Measurements from ENCODE around the gene EZH1. TPM values are rescaled to one million over a fixed set of nuclear protein-coding genes. Genes with fewer than 3 reads are reported as not detected.

EZH1 gene
- total RNA-seq = 10 to 100 TPM; 62.5 to 72.4 TPM
- 10 to 100 TPM; 22.4 to 41.7 TPM for polyA plus RNA-seq
- long read RNA-seq, donor 1, partial matches to known transcripts = 27 of 37 reads
- long read RNA-seq, donor 1, other reads (novel, unspliced or antisense) = 8 of 37 reads
- long read RNA-seq, donor 2, full-length matches to known transcripts = 3 of 16 reads
- long read RNA-seq, donor 2, partial matches to known transcripts = 7 of 16 reads
- long read RNA-seq, donor 2, other reads (novel, unspliced or antisense) = 6 of 16 reads

GRCh38 chr17:42744806-42745617 is at the start of gene EZH1:
EZH1 (minus strand) TSS chr17:42745040; CDS start chr17:42728941, 16,099 bp downstream.
- no peaks in the 10 kb centered on the region for H3K36me3 ChIP-seq (ENCODE audit: control insufficient read depth in 1 of 2, insufficient read depth in 2 of 2, low read length in 1 of 2)
- H3K4me1 ChIP-seq (ENCODE audit: control insufficient read depth in 1 of 2, insufficient read depth in 2 of 2, low read length in 2 of 2) = peaks cover 0 to 3% of the 10 kb centered on the region in 2 donors
- peak within 1 kb of the TSS in 1 of 2 donors; percentile 86 for H3K27ac ChIP-seq (ENCODE audit: low read depth in 1 of 2, low read length in 2 of 2)
- H3K27me3 ChIP-seq (ENCODE audit: control insufficient read depth in 1 of 2, insufficient read depth in 2 of 2, low read length in 1 of 2) = no peaks in the 10 kb centered on the region
- ATAC-seq (ENCODE audit: low FRiP score) (peak; percentile 97), DNase-seq (peak; percentile 94 to 96)
- intact Hi-C loops (cut with DNase I) = no loop called here
- H3K9me3 ChIP-seq (ENCODE audit: control insufficient read depth, low read length) = no peaks in the 10 kb centered on the region
- peak within 1 kb of the TSS; percentile 53 to 92 for H3K4me3 ChIP-seq (ENCODE audit: low read length in 2 of 2)
- 5% methylated on average over 50 of the region's 50 CpGs for WGBS, 2 donors

DNA sequence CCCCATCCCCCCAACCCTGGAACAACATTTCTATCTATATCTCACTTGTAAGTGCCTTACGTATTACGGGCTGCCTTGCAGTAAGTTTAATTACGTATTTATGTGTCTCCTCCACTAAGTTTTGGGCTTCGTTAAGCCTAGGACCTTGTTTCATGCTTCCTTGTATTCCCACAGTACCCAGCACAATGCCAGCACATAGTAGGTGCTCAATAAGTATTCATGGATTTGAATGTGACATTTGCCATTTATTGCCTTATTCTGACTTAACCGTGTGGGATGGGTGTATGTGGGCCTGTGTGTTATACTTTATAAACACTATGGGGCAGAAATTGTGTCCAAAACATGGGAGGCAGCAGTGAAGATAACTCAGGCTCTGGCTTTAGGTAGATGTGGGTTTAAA is 47.7 kb upstream of the EZH1 start:
- ATAC-seq (ENCODE audit: low FRiP score) = no peak
- WGBS, 2 donors = 53 to 56% methylated on average over 5 of the region's 5 CpGs
- no peaks in the 10 kb centered on the region for H3K4me1 ChIP-seq (ENCODE audit: control insufficient read depth in 1 of 2, insufficient read depth in 2 of 2, low read length in 2 of 2)
- H3K27ac ChIP-seq (ENCODE audit: low read depth in 1 of 2, low read length in 2 of 2) = no peak overlapping the region
- no peak for DNase-seq
- intact Hi-C loops (cut with DNase I) = no loop called here
- H3K27me3 ChIP-seq (ENCODE audit: control insufficient read depth in 1 of 2, insufficient read depth in 2 of 2, low read length in 1 of 2) = no peaks in the 10 kb centered on the region
- H3K36me3 ChIP-seq (ENCODE audit: control insufficient read depth in 1 of 2, insufficient read depth in 2 of 2, low read length in 1 of 2) = no peaks in the 10 kb centered on the region
- no peaks in the 10 kb centered on the region for H3K9me3 ChIP-seq (ENCODE audit: control insufficient read depth, low read length)
- H3K4me3 ChIP-seq (ENCODE audit: low read length in 2 of 2) = no peak overlapping the region

GRCh38 chr17:42791948-42792347 is 47.1 kb upstream of the EZH1 start:
- ATAC-seq (ENCODE audit: low FRiP score) = no peak
- intact Hi-C loops (cut with DNase I) = no loop called here
- no peak overlapping the region for H3K4me3 ChIP-seq (ENCODE audit: low read length in 2 of 2)
- no peaks in the 10 kb centered on the region for H3K27me3 ChIP-seq (ENCODE audit: control insufficient read depth in 1 of 2, insufficient read depth in 2 of 2, low read length in 1 of 2)
- H3K36me3 ChIP-seq (ENCODE audit: control insufficient read depth in 1 of 2, insufficient read depth in 2 of 2, low read length in 1 of 2) = no peaks in the 10 kb centered on the region
- no peaks in the 10 kb centered on the region for H3K9me3 ChIP-seq (ENCODE audit: control insufficient read depth, low read length)
- DNase-seq = no peak
- H3K4me1 ChIP-seq (ENCODE audit: control insufficient read depth in 1 of 2, insufficient read depth in 2 of 2, low read length in 2 of 2) = no peaks in the 10 kb centered on the region
- H3K27ac ChIP-seq (ENCODE audit: low read depth in 1 of 2, low read length in 2 of 2) = no peak overlapping the region
- 66% methylated on average over 2 of the region's 2 CpGs for WGBS, 2 donors

- 86 to 89% methylated on average over 11 of the region's 11 CpGs for WGBS, 2 donors
- H3K4me1 ChIP-seq (ENCODE audit: control insufficient read depth in 1 of 2, insufficient read depth in 2 of 2, low read length in 2 of 2) = no peaks in the 10 kb centered on the region
- no peaks in the 10 kb centered on the region for H3K27me3 ChIP-seq (ENCODE audit: control insufficient read depth in 1 of 2, insufficient read depth in 2 of 2, low read length in 1 of 2)
- no peak for ATAC-seq (ENCODE audit: low FRiP score)
- H3K4me3 ChIP-seq (ENCODE audit: low read length in 2 of 2) = no peak overlapping the region
- intact Hi-C loops (cut with DNase I) = no loop called here
- no peaks in the 10 kb centered on the region for H3K9me3 ChIP-seq (ENCODE audit: control insufficient read depth, low read length)
- H3K27ac ChIP-seq (ENCODE audit: low read depth in 1 of 2, low read length in 2 of 2) = no peak overlapping the region
- no peak for DNase-seq
- H3K36me3 ChIP-seq (ENCODE audit: control insufficient read depth in 1 of 2, insufficient read depth in 2 of 2, low read length in 1 of 2) = no peaks in the 10 kb centered on the region
Observed at GRCh38 chr17:42787266-42787665, 42.4 kb upstream of the EZH1 start.

GRCh38 chr17:42784811-42785592 is 40.2 kb upstream of the EZH1 start:
- ATAC-seq (ENCODE audit: low FRiP score) = no peak
- no peaks in the 10 kb centered on the region for H3K9me3 ChIP-seq (ENCODE audit: control insufficient read depth, low read length)
- no peaks in the 10 kb centered on the region for H3K27me3 ChIP-seq (ENCODE audit: control insufficient read depth in 1 of 2, insufficient read depth in 2 of 2, low read length in 1 of 2)

DNA sequence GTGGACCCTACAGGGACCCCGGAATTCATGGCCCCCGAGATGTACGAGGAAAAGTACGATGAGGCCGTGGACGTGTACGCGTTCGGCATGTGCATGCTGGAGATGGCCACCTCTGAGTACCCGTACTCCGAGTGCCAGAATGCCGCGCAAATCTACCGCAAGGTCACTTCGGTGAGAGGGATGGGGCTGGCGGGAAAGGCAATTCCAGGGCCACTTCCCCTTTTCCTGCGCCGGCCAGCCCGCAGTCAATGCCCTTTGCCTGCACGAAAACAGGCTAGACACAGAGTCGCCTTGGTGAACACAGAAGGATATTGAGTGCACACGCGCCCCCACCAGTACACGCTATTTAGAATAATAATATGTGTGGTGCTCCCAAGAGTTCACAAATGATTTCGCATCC is 39.6 kb upstream of the EZH1 start:
- DNase-seq (no peak), ATAC-seq (ENCODE audit: low FRiP score) (no peak)
- H3K36me3 ChIP-seq (ENCODE audit: control insufficient read depth in 1 of 2, insufficient read depth in 2 of 2, low read length in 1 of 2) = no peaks in the 10 kb centered on the region
- H3K9me3 ChIP-seq (ENCODE audit: control insufficient read depth, low read length) = no peaks in the 10 kb centered on the region
- H3K27ac ChIP-seq (ENCODE audit: low read depth in 1 of 2, low read length in 2 of 2) = no peak overlapping the region
- no peak overlapping the region for H3K4me3 ChIP-seq (ENCODE audit: low read length in 2 of 2)
- H3K4me1 ChIP-seq (ENCODE audit: control insufficient read depth in 1 of 2, insufficient read depth in 2 of 2, low read length in 2 of 2) = no peaks in the 10 kb centered on the region
- H3K27me3 ChIP-seq (ENCODE audit: control insufficient read depth in 1 of 2, insufficient read depth in 2 of 2, low read length in 1 of 2) = no peaks in the 10 kb centered on the region
- intact Hi-C loops (cut with DNase I) = no loop called here
- 52 to 55% methylated on average over 25 of the region's 25 CpGs for WGBS, 2 donors

More at GRCh38 chr17:42784811-42785592, 40.2 kb upstream of the EZH1 start:
- intact Hi-C loops (cut with DNase I) = no loop called here
- H3K4me1 ChIP-seq (ENCODE audit: control insufficient read depth in 1 of 2, insufficient read depth in 2 of 2, low read length in 2 of 2) = no peaks in the 10 kb centered on the region
- no peak overlapping the region for H3K27ac ChIP-seq (ENCODE audit: low read depth in 1 of 2, low read length in 2 of 2)
- H3K36me3 ChIP-seq (ENCODE audit: control insufficient read depth in 1 of 2, insufficient read depth in 2 of 2, low read length in 1 of 2) = no peaks in the 10 kb centered on the region
- no peak overlapping the region for H3K4me3 ChIP-seq (ENCODE audit: low read length in 2 of 2)
- no peak for DNase-seq
- WGBS, 2 donors = 21 to 40% methylated on average over 52 of the region's 52 CpGs

GRCh38 chr17:42783791-42784138 is 38.9 kb upstream of the EZH1 start:
- H3K27ac ChIP-seq (ENCODE audit: low read depth in 1 of 2, low read length in 2 of 2) = no peak overlapping the region
- peaks cover 0 to 2% of the 10 kb centered on the region in 2 donors for H3K36me3 ChIP-seq (ENCODE audit: control insufficient read depth in 1 of 2, insufficient read depth in 2 of 2, low read length in 1 of 2)
- DNase-seq = no peak
- intact Hi-C loops (cut with DNase I) = no loop called here
- H3K27me3 ChIP-seq (ENCODE audit: control insufficient read depth in 1 of 2, insufficient read depth in 2 of 2, low read length in 1 of 2) = no peaks in the 10 kb centered on the region
- no peaks in the 10 kb centered on the region for H3K4me1 ChIP-seq (ENCODE audit: control insufficient read depth in 1 of 2, insufficient read depth in 2 of 2, low read length in 2 of 2)
- ATAC-seq (ENCODE audit: low FRiP score) = no peak
- H3K4me3 ChIP-seq (ENCODE audit: low read length in 2 of 2) = no peak overlapping the region
- H3K9me3 ChIP-seq (ENCODE audit: control insufficient read depth, low read length) = no peaks in the 10 kb centered on the region
- WGBS, 2 donors = 42% methylated on average over 22 of the region's 22 CpGs

DNA sequence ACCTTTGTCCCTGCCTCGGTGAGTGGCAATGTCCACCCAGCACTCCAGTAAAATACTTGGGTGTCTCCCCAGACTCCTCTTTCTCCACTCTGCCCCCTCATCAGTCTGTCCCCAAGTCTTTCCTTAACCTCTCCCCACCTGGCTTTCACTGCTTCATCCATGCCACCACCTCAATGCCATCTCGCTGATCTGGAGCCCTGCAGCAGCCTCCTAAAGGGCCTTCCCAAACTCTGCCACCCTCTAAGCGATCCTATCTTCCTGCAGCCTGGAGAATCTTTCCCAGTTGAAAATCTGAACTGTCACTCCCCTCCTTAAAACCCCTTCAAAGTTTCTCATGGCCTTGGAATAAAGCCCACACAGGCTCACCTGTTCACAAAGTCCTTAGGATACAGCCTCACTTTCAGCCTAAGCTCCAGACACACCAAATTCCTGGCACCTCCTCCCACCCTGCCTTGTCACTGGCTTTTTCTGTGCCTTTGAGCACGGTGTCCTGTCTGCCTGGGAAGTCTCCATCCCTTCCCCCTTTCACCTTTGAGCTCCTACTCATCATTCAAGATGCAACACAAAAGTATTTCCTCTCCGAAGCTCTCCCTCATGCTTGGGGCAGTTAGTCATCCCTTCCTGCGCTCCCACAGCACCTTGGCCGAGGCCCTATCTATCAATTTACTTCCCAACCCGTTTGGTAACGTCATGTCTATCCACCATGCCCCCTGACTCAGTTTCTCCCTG is 38.4 kb upstream of the EZH1 start:
- Histone ChIP-seq H3K27me3 (ENCODE audit: control insufficient read depth in 1 of 2, insufficient read depth in 2 of 2, low read length in 1 of 2) (no peaks in the 10 kb centered on the region), H3K9me3 (ENCODE audit: control insufficient read depth, low read length) (no peaks in the 10 kb centered on the region), H3K36me3 (ENCODE audit: control insufficient read depth in 1 of 2, insufficient read depth in 2 of 2, low read length in 1 of 2) (peaks cover 0 to 2% of the 10 kb centered on the region in 2 donors), H3K27ac (ENCODE audit: low read depth in 1 of 2, low read length in 2 of 2) (no peak overlapping the region), H3K4me3 (ENCODE audit: low read length in 2 of 2) (no peak overlapping the region), H3K4me1 (ENCODE audit: control insufficient read depth in 1 of 2, insufficient read depth in 2 of 2, low read length in 2 of 2) (no peaks in the 10 kb centered on the region)
- ATAC-seq (ENCODE audit: low FRiP score) (no peak), DNase-seq (no peak)
- intact Hi-C loops (cut with DNase I) = no loop called here
- 58 to 61% methylated on average over 9 of the region's 9 CpGs for WGBS, 2 donors
